WTC11 (cell line): ENCODE data around the gene KDR. TPM values are rescaled to one million over a fixed set of nuclear protein-coding genes. Genes with fewer than 3 reads are reported as not detected.

ENCODE experiments used
- ATAC-seq: fragments of 200-7000 bp; cut with Tn5 transposase; 2 replicates; pipeline ENCODE4 v1.10.0; 2021; ENCODE audit warnings: mild to moderate bottlenecking, moderate library complexity
- CTCF ChIA-PET: fragments of 300-600 bp; sonication (Branson Sonifier 250); formaldehyde crosslinking; loops from one replicate; lab custom pipeline; 2021; ENCODE audit warnings: antibody characterized with exemption; lab: Charles Lee
- POLR2A ChIA-PET: fragments of 350-600 bp; sonication (Branson Sonifier 250); formaldehyde crosslinking; loops from one replicate; lab custom pipeline; 2021; ENCODE audit warnings: antibody characterized with exemption; lab: Charles Lee
- DNase-seq: peaks from one replicate; pipeline ENCODE4 v3.0.0; 2021; ENCODE audit warnings: low spot score
- H3K27ac Mint-ChIP-seq: 2 replicates; pipeline ENCODE4 v1.8.0; 2021; ENCODE audit warnings: mixed read lengths
- H3K27me3 Mint-ChIP-seq: 2 replicates; pipeline ENCODE4 v1.8.0; 2021; ENCODE audit warnings: low read depth, mild to moderate bottlenecking, moderate library complexity, mixed read lengths
- H3K36me3 Mint-ChIP-seq: 2 replicates; pipeline ENCODE4 v1.8.0; 2021; ENCODE audit warnings: mixed read lengths
- H3K4me1 Mint-ChIP-seq: 2 replicates; pipeline ENCODE4 v1.8.0; 2022; ENCODE audit warnings: mixed read lengths
- H3K4me3 Mint-ChIP-seq: 2 replicates; pipeline ENCODE4 v1.8.0; 2021; ENCODE audit warnings: mild to moderate bottlenecking, moderate library complexity, mixed read lengths
- H3K9me3 Mint-ChIP-seq: 2 replicates; pipeline ENCODE4 v1.8.0; 2021; ENCODE audit warnings: mixed read lengths
- CREB1 ChIP-seq: sonication (generic); formaldehyde crosslinking; IDR thresholded peaks from 2 replicates; pipeline ENCODE4 v1.8.0; 2023; ENCODE audit warnings: mild to moderate bottlenecking, missing genetic modification reagents
- FOXJ3 ChIP-seq: sonication (generic); formaldehyde crosslinking; IDR thresholded peaks from 2 replicates; pipeline ENCODE4 v1.9.0; 2021; ENCODE audit warnings: missing genetic modification reagents, mild to moderate bottlenecking, borderline replicate concordance
- FOXP1 ChIP-seq: sonication (generic); formaldehyde crosslinking; IDR thresholded peaks from 2 replicates; pipeline ENCODE4 v1.8.0; 2022; ENCODE audit warnings: missing genetic modification reagents, mild to moderate bottlenecking, moderate library complexity, borderline replicate concordance
- IRF2 ChIP-seq: sonication (generic); formaldehyde crosslinking; IDR thresholded peaks from 2 replicates; pipeline ENCODE4 v1.8.0; 2022; ENCODE audit warnings: low read depth, missing genetic modification reagents, borderline replicate concordance
- JAZF1 ChIP-seq: fragments of 250-450 bp; sonication (Bioruptor Pico); IDR thresholded peaks from 2 replicates; pipeline ENCODE4 v1.9.0; 2021; ENCODE audit warnings: moderate library complexity, mild to moderate bottlenecking, inconsistent platforms
- NR1H2 ChIP-seq: sonication (generic); formaldehyde crosslinking; IDR thresholded peaks from 2 replicates; pipeline ENCODE4 v1.9.0; 2021; ENCODE audit warnings: mild to moderate bottlenecking, moderate library complexity, missing genetic modification reagents
- NR3C1 ChIP-seq: sonication (generic); formaldehyde crosslinking; conservative IDR thresholded peaks from 2 replicates; pipeline ENCODE4 v1.8.1; 2023; ENCODE audit warnings: low read depth, mild to moderate bottlenecking, missing genetic modification reagents
- SMAD3 ChIP-seq: sonication (generic); formaldehyde crosslinking; IDR thresholded peaks from 2 replicates; pipeline ENCODE4 v1.8.0; 2022; ENCODE audit warnings: missing genetic modification reagents, mild to moderate bottlenecking, borderline replicate concordance
- SMAD4 ChIP-seq: sonication (generic); formaldehyde crosslinking; IDR thresholded peaks from 2 replicates; pipeline ENCODE4 v1.8.0; 2022; ENCODE audit warnings: mild to moderate bottlenecking, missing genetic modification reagents
- SOX15 ChIP-seq: fragments of 250-450 bp; sonication (Bioruptor Pico); IDR thresholded peaks from 2 replicates; pipeline ENCODE4 v1.9.0; 2021; ENCODE audit warnings: mild to moderate bottlenecking
- ZNF138 ChIP-seq: sonication (generic); formaldehyde crosslinking; conservative IDR thresholded peaks from 2 replicates; pipeline ENCODE4 v1.8.1; 2022; ENCODE audit warnings: mild to moderate bottlenecking, moderate library complexity, missing genetic modification reagents
- ZNF232 ChIP-seq: sonication (generic); formaldehyde crosslinking; IDR thresholded peaks from 2 replicates; pipeline ENCODE4 v1.8.0; 2022; ENCODE audit warnings: mild to moderate bottlenecking, missing genetic modification reagents
- ZNF416 ChIP-seq: fragments of 250-450 bp; sonication (Bioruptor Pico); IDR thresholded peaks from 2 replicates; pipeline ENCODE4 v1.9.0; 2021; ENCODE audit warnings: mild to moderate bottlenecking, inconsistent platforms
- total RNA-seq: library from RNA; stranded (reverse); gene quantifications from 3 replicates; pipeline ENCODE4 v1.2.3, GENCODE V29; 2021
- TF ChIP-seq, protein P1 (sequence below): sonication (generic); formaldehyde crosslinking; IDR thresholded peaks from 2 replicates; pipeline ENCODE4 v1.8.1; 2022; ENCODE audit warnings: low read depth, mild to moderate bottlenecking, moderate library complexity, missing genetic modification reagents, borderline replicate concordance
- TF ChIP-seq, protein P2 (sequence below): fragments of 250-450 bp; sonication (Bioruptor Pico); IDR thresholded peaks from 2 replicates; pipeline ENCODE4 v1.8.0; 2021; ENCODE audit warnings: mild to moderate bottlenecking
- TF ChIP-seq, protein P3 (sequence below): sonication (generic); formaldehyde crosslinking; IDR thresholded peaks from 2 replicates; pipeline ENCODE4 v1.8.0; 2022; ENCODE audit warnings: mild to moderate bottlenecking, missing genetic modification reagents
- TF ChIP-seq, protein P4 (sequence below): sonication (generic); formaldehyde crosslinking; IDR thresholded peaks from 2 replicates; pipeline ENCODE4 v1.8.0; 2023; ENCODE audit warnings: missing genetic modification reagents
- TF ChIP-seq, protein P5 (sequence below): fragments of 250-450 bp; sonication (Bioruptor Pico); IDR thresholded peaks from 2 replicates; pipeline ENCODE4 v1.9.0; 2021; ENCODE audit warnings: mild to moderate bottlenecking
- TF ChIP-seq, protein P6 (sequence below): fragments of 250-450 bp; sonication (Bioruptor Pico); conservative IDR thresholded peaks from 2 replicates; pipeline ENCODE4 v1.9.0; 2021; ENCODE audit warnings: mild to moderate bottlenecking

The KDR gene
- total RNA-seq, 1 experiment from 2014 or later: 80.8 TPM

DNA sequence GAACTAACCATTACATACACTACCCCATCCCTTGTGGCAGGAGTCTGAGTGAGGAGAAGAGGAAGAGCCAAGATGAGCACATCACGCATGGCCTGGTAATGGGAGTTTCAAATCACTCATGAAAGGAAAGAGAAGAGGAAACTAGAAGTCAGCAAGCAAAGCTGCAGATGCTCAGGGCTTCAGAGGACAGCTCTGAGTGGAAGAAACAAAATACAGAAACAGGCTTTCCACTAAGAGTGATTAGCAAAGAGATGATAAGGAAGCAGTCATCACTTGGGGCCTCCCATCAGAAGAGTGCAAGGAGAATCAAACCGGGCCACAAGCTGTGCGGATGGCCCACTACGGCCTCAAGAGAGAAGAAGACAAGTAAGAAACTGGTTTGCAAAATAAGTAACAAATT, 25.6 kb downstream of the KDR start:
- ATAC-seq (no peak), DNase-seq (no peak)
- Mint-ChIP-seq H3K27ac (no peak overlapping the region), H3K9me3 (no peaks in the 10 kb centered on the region), H3K27me3 (no peaks in the 10 kb centered on the region), H3K4me3 (no peak overlapping the region), H3K36me3 (peaks cover 96% of the 10 kb centered on the region), H3K4me1 (no peaks in the 10 kb centered on the region)
- POLR2A ChIA-PET: no interaction called here
- TF ChIP-seq, protein P1, sequence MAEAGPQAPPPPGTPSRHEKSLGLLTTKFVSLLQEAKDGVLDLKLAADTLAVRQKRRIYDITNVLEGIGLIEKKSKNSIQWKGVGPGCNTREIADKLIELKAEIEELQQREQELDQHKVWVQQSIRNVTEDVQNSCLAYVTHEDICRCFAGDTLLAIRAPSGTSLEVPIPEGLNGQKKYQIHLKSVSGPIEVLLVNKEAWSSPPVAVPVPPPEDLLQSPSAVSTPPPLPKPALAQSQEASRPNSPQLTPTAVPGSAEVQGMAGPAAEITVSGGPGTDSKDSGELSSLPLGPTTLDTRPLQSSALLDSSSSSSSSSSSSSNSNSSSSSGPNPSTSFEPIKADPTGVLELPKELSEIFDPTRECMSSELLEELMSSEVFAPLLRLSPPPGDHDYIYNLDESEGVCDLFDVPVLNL (CRISPR knock-in tag): no peak
- TF ChIP-seq FOXJ3 (CRISPR knock-in tag) (no peak), NR3C1 (no peak), SMAD3 (CRISPR knock-in tag) (no peak), JAZF1 (CRISPR knock-in tag) (no peak), IRF2 (CRISPR knock-in tag) (no peak), SOX15 (CRISPR knock-in tag) (no peak), NR1H2 (CRISPR knock-in tag) (no peak), ZNF138 (CRISPR knock-in tag) (no peak), CREB1 (CRISPR knock-in tag) (no peak), FOXP1 (CRISPR knock-in tag) (no peak), ZNF232 (CRISPR knock-in tag) (no peak), ZNF416 (CRISPR knock-in tag) (no peak), SMAD4 (CRISPR knock-in tag) (no peak)
- TF ChIP-seq, protein P2, sequence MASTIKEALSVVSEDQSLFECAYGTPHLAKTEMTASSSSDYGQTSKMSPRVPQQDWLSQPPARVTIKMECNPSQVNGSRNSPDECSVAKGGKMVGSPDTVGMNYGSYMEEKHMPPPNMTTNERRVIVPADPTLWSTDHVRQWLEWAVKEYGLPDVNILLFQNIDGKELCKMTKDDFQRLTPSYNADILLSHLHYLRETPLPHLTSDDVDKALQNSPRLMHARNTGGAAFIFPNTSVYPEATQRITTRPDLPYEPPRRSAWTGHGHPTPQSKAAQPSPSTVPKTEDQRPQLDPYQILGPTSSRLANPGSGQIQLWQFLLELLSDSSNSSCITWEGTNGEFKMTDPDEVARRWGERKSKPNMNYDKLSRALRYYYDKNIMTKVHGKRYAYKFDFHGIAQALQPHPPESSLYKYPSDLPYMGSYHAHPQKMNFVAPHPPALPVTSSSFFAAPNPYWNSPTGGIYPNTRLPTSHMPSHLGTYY (CRISPR knock-in tag): no peak
- TF ChIP-seq, protein P3, sequence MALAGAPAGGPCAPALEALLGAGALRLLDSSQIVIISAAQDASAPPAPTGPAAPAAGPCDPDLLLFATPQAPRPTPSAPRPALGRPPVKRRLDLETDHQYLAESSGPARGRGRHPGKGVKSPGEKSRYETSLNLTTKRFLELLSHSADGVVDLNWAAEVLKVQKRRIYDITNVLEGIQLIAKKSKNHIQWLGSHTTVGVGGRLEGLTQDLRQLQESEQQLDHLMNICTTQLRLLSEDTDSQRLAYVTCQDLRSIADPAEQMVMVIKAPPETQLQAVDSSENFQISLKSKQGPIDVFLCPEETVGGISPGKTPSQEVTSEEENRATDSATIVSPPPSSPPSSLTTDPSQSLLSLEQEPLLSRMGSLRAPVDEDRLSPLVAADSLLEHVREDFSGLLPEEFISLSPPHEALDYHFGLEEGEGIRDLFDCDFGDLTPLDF: no peak
- TF ChIP-seq, protein P4, sequence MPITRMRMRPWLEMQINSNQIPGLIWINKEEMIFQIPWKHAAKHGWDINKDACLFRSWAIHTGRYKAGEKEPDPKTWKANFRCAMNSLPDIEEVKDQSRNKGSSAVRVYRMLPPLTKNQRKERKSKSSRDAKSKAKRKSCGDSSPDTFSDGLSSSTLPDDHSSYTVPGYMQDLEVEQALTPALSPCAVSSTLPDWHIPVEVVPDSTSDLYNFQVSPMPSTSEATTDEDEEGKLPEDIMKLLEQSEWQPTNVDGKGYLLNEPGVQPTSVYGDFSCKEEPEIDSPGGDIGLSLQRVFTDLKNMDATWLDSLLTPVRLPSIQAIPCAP (CRISPR knock-in tag): no peak
- TF ChIP-seq, protein P5, sequence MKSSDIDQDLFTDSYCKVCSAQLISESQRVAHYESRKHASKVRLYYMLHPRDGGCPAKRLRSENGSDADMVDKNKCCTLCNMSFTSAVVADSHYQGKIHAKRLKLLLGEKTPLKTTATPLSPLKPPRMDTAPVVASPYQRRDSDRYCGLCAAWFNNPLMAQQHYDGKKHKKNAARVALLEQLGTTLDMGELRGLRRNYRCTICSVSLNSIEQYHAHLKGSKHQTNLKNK (CRISPR knock-in tag): no peak
- TF ChIP-seq, protein P6, sequence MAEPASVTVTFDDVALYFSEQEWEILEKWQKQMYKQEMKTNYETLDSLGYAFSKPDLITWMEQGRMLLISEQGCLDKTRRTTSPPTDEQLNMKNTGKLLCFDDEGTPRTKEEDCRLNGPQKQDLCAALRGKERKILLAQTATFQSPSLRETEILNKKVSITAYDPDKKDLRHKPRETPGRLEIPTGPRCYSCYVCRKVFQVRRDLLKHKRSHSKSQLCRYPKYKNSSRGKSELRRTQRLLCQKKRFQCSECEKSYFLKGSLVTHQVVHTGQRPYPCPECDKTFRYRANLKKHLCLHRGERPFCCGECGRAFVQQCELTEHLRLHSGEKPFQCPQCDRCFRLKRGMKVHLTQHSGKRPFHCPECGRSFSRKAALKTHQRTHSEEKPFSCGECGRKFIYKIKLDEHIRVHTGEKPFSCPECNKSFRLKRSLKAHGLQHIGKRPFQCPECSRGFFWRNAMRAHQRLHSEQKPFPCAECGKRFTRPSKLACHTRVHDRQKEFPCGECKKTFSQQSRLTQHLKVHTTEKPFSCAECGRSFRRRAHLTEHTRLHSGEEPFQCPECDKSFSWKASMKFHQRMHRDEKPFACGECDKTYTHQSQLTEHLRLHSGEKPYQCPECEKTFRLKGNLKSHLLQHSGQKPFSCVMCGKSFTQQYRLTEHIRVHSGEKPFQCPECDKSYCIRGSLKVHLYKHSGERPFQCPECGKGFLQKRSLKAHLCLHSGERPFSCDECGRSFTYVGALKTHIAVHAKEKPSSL (CRISPR knock-in tag): no peak
- CTCF ChIA-PET: interaction anchor here (0.8 to 1.4 kb wide), 2 partner anchors 87 to 213 kb away, joined by 3 read pairs; no protein-coding TSS in a partner anchor
